Panc1 (cell line): ENCODE results near the gene PNPLA2. TPM values are rescaled to one million over a fixed set of nuclear protein-coding genes. Genes with fewer than 3 reads are reported as not detected.

Source experiments
- ATAC-seq: fragments of 200-7000 bp; cut with Tn5 transposase; 2 replicates; pipeline ENCODE4 v1.9.1; 2020; ENCODE audit warnings: mild to moderate bottlenecking, moderate library complexity
- BruUV-seq: library from RNA; stranded (reverse); fragments of 400-500 nt; replicated peaks from 2 replicates; lab custom pipeline; 2021; lab: Mats Ljungman, UMichigan
- CTCF ChIA-PET: fragments of 300-600 bp; sonication (Branson Sonifier 250); formaldehyde crosslinking; loops from one replicate; lab custom pipeline; 2022; ENCODE audit warnings: antibody characterized with exemption; lab: Charles Lee
- POLR2A ChIA-PET: fragments of 300-600 bp; sonication (Branson Sonifier 250); formaldehyde crosslinking; loops from one replicate; lab custom pipeline; 2022; ENCODE audit warnings: antibody characterized with exemption; lab: Charles Lee
- DNase-seq: peaks from one replicate; pipeline ENCODE4 v3.0.0-alpha.2; 2010; ENCODE audit warnings: low read depth, low spot score
- H3K27ac ChIP-seq: 2 replicates; pipeline ENCODE4 v1.5.1; 2011; ENCODE audit warnings: mild to moderate bottlenecking, low read length, inconsistent platforms
- H3K27me3 ChIP-seq: fragments of 200-500 bp; sonication (Bioruptor generic); 2 replicates; pipeline ENCODE4 v1.6.0; 2014; ENCODE audit warnings: low read length, inconsistent platforms; ENCODE audit not compliant: control insufficient read depth, insufficient read depth
- H3K36me3 ChIP-seq: fragments of 200-500 bp; sonication (Bioruptor generic); 2 replicates; pipeline ENCODE4 v1.5.1; 2014; ENCODE audit warnings: inconsistent platforms, mild to moderate bottlenecking, low read length, moderate library complexity; ENCODE audit not compliant: control insufficient read depth, insufficient read depth
- H3K4me1 ChIP-seq: 2 replicates; pipeline ENCODE4 v1.5.1; 2011; ENCODE audit warnings: inconsistent platforms, mild to moderate bottlenecking, low read length, moderate library complexity; ENCODE audit not compliant: control insufficient read depth, insufficient read depth
- H3K4me3 ChIP-seq, 2 experiments: 2 replicates each; pipeline ENCODE4 v1.5.1; 2011 to 2012; ENCODE audit warnings: low read depth in 2 of 2, low read length in 2 of 2, mild to moderate bottlenecking in 2 of 2, inconsistent platforms in 1 of 2, moderate library complexity in 1 of 2
- H3K9me3 ChIP-seq: fragments of 200-500 bp; sonication (Bioruptor generic); 2 replicates; pipeline ENCODE4 v1.5.1; 2014; ENCODE audit warnings: low read depth, mild to moderate bottlenecking, inconsistent platforms, low read length, moderate library complexity; ENCODE audit not compliant: control insufficient read depth, insufficient read depth
- CTCF ChIP-seq: fragments of 450-650 bp; IDR thresholded peaks from 2 replicates; pipeline ENCODE4 v1.5.1; 2017; ENCODE audit warnings: mild to moderate bottlenecking
- POLR2AphosphoS5 ChIP-seq: IDR thresholded peaks from 2 replicates; pipeline ENCODE4 v1.6.1; 2012; ENCODE audit warnings: mild to moderate bottlenecking, low read depth, low read length, moderate library complexity
- REST ChIP-seq, 2 experiments: IDR thresholded peaks; 2 replicates each; pipeline ENCODE4 v1.6.1; 2011 to 2012; ENCODE audit warnings: low read depth in 2 of 2, control low read depth in 1 of 2, low read length in 1 of 2, mild to moderate bottlenecking in 1 of 2, moderate library complexity in 1 of 2; ENCODE audit not compliant: insufficient read depth in 1 of 2
- SIN3A ChIP-seq: IDR thresholded peaks from 2 replicates; pipeline ENCODE4 v1.6.1; 2012; ENCODE audit warnings: low read depth, mild to moderate bottlenecking, low read length, moderate library complexity, borderline replicate concordance; ENCODE audit not compliant: insufficient read depth
- TCF7L2 ChIP-seq: IDR thresholded peaks from 2 replicates; pipeline ENCODE4 v1.6.1; 2011; ENCODE audit warnings: mild to moderate bottlenecking, low read depth, low read length, inconsistent platforms
- in situ Hi-C: cut with HindIII; loops from 2 replicates; pipeline ENCODE4 v1.10.0; 2016; ENCODE audit warnings: low sequenced_read_pairs, low pct_unique_long_range_greater_than_20kb
- intact Hi-C: fragments of 100-400 bp; cut with micrococcal nuclease; formaldehyde crosslinking; loops from one replicate; pipeline ENCODE4 v1.10.0; 2022; ENCODE audit not compliant: unreplicated experiment
- total RNA-seq: library from RNA; stranded (reverse); gene quantifications from one replicate; pipeline ENCODE4 v1.2.1, GENCODE V29; 2021; ENCODE audit not compliant: unreplicated experiment

PNPLA2 gene
- total RNA-seq, 1 experiment from 2014 or later, result 244 TPM

- no peak overlapping the region for H3K4me3 ChIP-seq
- H3K4me1 ChIP-seq, result peaks cover 16% of the 10 kb centered on the region
- no peaks in the 10 kb centered on the region for H3K27me3 ChIP-seq
- intact Hi-C loops, result no loop called here
- DNase-seq (no peak), ATAC-seq (no peak)
- no TSS peak for BruUV-seq
- POLR2A ChIA-PET, result no interaction called here
- H3K9me3 ChIP-seq, result no peaks in the 10 kb centered on the region
- no peak overlapping the region for H3K27ac ChIP-seq
- in situ Hi-C loops, result no loop called here
- TF ChIP-seq TCF7L2 (no peak), REST (IDR thresholded peaks at IDR 0.05; ENCODE audit: insufficient read depth in 1 of 2, low read depth in 2 of 2, low read length in 1 of 2) (no peak), CTCF (no peak), POLR2AphosphoS5 (no peak; the same call in 1 of the 2 replicates), SIN3A (no peak)
- H3K36me3 ChIP-seq, result no peaks in the 10 kb centered on the region
- CTCF ChIA-PET, result no interaction called here
These were observed 52.8 kb downstream of the PNPLA2 start for GRCh38 chr11:871472-871871.

- POLR2A ChIA-PET, result no interaction called here
- intact Hi-C loops, result no loop called here
- H3K27me3 ChIP-seq, result no peaks in the 10 kb centered on the region
- in situ Hi-C loops, result no loop called here
- ATAC-seq (no peak), DNase-seq (no peak)
- CTCF ChIA-PET, result no interaction called here
- peaks cover 6% of the 10 kb centered on the region; the same call in 1 of the 2 replicates for H3K4me1 ChIP-seq
- H3K27ac ChIP-seq, result no peak overlapping the region
- H3K4me3 ChIP-seq, result no peak overlapping the region
- no peaks in the 10 kb centered on the region for H3K36me3 ChIP-seq
- no peak for TF ChIP-seq REST (IDR thresholded peaks at IDR 0.05; ENCODE audit: insufficient read depth in 1 of 2, low read depth in 2 of 2, low read length in 1 of 2)
- TF ChIP-seq TCF7L2, result no peak
- no peak for TF ChIP-seq SIN3A
- no peak for TF ChIP-seq CTCF
- TF ChIP-seq POLR2AphosphoS5, result no peak
- no TSS peak for BruUV-seq
- no peaks in the 10 kb centered on the region for H3K9me3 ChIP-seq
These were observed 54.1 kb downstream of the PNPLA2 start for GRCh38 chr11:872799-873198.
